Mucosa of stomach (tissue), 1 donor: ENCODE measurements around the gene TPRX1.

Experiments
- H3K27me3 ChIP-seq: one replicate; pipeline ENCODE4 v1.7.0; 2013; ENCODE audit warnings: mild to moderate bottlenecking, low read length; ENCODE audit not compliant: control insufficient read depth, insufficient read depth
- H3K36me3 ChIP-seq: one replicate; pipeline ENCODE4 v1.7.0; 2013; ENCODE audit warnings: low read length; ENCODE audit not compliant: control insufficient read depth, insufficient read depth
- H3K4me1 ChIP-seq: one replicate; pipeline ENCODE4 v1.7.0; 2013; ENCODE audit warnings: mild to moderate bottlenecking, low read length; ENCODE audit not compliant: control insufficient read depth, insufficient read depth
- H3K4me3 ChIP-seq: one replicate; pipeline ENCODE4 v1.7.0; 2013; ENCODE audit warnings: low read length
- H3K9ac ChIP-seq: one replicate; pipeline ENCODE4 v1.7.0; 2013; ENCODE audit warnings: mild to moderate bottlenecking, low read length, moderate library complexity
- H3K9me3 ChIP-seq: one replicate; pipeline ENCODE4 v1.7.0; 2013; ENCODE audit warnings: mild to moderate bottlenecking, low read length, moderate library complexity; ENCODE audit not compliant: control insufficient read depth
- donor health status: Pancreatic carcinoma.

Gene TPRX1

GRCh38 chr19:47752440-47753211 lies 51.7 kb downstream of the TPRX1 start:
- Histone ChIP-seq H3K36me3 (peaks cover 10% of the 10 kb centered on the region), H3K9me3 (no peaks in the 10 kb centered on the region), H3K27me3 (no peaks in the 10 kb centered on the region), H3K4me1 (peaks cover 8% of the 10 kb centered on the region), H3K9ac (no peak overlapping the region), H3K4me3 (no peak overlapping the region)
